NT2/D1 (cell line): ENCODE results near the gene TUBA8.

Source experiments
- SUZ12 ChIP-seq: IDR thresholded peaks from 2 replicates; pipeline ENCODE4 v1.6.1; 2011; ENCODE audit not compliant: insufficient read length, insufficient read depth; ENCODE audit errors: extremely low read depth
- YY1 ChIP-seq: IDR thresholded peaks from 2 replicates; pipeline ENCODE4 v1.6.1; 2011; ENCODE audit not compliant: insufficient read length, insufficient read depth
- ZNF274 ChIP-seq: IDR thresholded peaks from 2 replicates; pipeline ENCODE4 v1.6.1; 2011; ENCODE audit warnings: mild to moderate bottlenecking, low read depth, low read length

GRCh38 chr22:18077639-18078328 lies 32.8 kb upstream of the TUBA8 start, which contains the start of gene PEX26:
- TF ChIP-seq SUZ12, result no peak
- peak; percentile 73 for TF ChIP-seq YY1
- no peak for TF ChIP-seq ZNF274
